OCI-LY7 (cell line): Measurements from ENCODE around the gene CNOT6L.

Source experiments
- CTCF ChIP-seq: fragments of 200-600 bp; sonication (generic); conservative IDR thresholded peaks from 2 replicates; pipeline ENCODE4 v1.5.1; 2014; ENCODE audit warnings: mild to moderate bottlenecking, antibody characterized with exemption, low read length, moderate library complexity, mixed read lengths
- EZH2phosphoT487 ChIP-seq: fragments of 200-600 bp; sonication (generic); IDR thresholded peaks from 2 replicates; pipeline ENCODE4 v1.6.1; 2018; ENCODE audit warnings: low read depth, borderline replicate concordance, mild to moderate bottlenecking, mixed run types, antibody characterized with exemption, low read length, moderate library complexity, mixed read lengths

GRCh38 chr4:77843628-77844027 lies 24.5 kb upstream of the CNOT6L start:
- no peak for TF ChIP-seq CTCF
- TF ChIP-seq EZH2phosphoT487: no peak
